IPS-18c (cell line): ENCODE measurements around the gene SLC16A9.
"Not testable (repeated sequence)": the region's sequence is repeated elsewhere in the genome, so short reads cannot be mapped to it uniquely, and the experiment has no call there.

Experiments
- H3K4me3 ChIP-seq: 2 replicates; pipeline ENCODE4 v1.7.0; 2013; ENCODE audit warnings: low read depth, mild to moderate bottlenecking, low read length, moderate library complexity; ENCODE audit not compliant: insufficient read depth
- H3K9me3 ChIP-seq: one replicate; pipeline ENCODE4 v1.6.1; 2013; ENCODE audit warnings: mild to moderate bottlenecking, low read length, moderate library complexity; ENCODE audit not compliant: control insufficient read depth, insufficient read depth

The SLC16A9 gene

DNA sequence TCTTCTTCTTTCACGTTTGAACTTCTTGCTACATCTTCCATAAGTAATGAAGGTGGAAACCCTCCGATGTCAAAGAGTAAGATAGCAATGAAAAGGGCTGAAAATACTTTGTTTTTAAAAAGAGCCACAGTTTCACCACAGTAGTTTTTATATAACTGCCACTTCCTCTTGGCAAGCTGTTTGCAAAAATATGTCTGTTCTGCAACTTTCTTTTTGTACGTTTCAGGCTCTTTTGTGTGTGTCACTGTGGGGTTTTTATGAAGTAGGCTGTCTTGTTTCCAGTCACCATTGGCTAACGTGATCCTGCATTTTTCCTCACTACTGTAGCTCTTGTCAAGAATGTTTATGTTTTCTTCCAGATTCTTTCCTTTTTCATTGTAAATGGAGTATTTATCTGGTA lies 55.6 kb downstream of the SLC16A9 start:
- Histone ChIP-seq H3K9me3 (no peaks in the 10 kb centered on the region), H3K4me3 (no peak overlapping the region)

DNA sequence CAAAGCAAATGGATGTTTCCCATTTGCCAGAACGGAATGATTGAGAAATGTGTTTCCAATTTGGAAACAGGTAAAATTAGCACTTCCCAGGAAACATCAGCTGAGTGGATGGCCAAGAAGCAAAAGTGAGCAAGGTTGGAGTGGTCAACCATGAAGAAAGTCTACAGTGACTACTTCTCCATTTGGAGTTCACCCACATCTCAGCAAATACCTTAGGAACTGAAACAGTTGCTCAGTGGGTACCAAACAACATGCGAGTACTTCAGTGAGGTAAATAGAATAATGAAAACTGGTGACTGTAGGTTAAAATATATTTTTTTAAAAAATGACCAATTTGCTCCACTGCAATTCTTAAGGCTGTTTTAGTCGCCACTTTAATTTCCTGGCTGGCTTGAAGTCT lies 57.7 kb downstream of the SLC16A9 start:
- no peaks in the 10 kb centered on the region for H3K9me3 ChIP-seq
- no peak overlapping the region for H3K4me3 ChIP-seq

DNA sequence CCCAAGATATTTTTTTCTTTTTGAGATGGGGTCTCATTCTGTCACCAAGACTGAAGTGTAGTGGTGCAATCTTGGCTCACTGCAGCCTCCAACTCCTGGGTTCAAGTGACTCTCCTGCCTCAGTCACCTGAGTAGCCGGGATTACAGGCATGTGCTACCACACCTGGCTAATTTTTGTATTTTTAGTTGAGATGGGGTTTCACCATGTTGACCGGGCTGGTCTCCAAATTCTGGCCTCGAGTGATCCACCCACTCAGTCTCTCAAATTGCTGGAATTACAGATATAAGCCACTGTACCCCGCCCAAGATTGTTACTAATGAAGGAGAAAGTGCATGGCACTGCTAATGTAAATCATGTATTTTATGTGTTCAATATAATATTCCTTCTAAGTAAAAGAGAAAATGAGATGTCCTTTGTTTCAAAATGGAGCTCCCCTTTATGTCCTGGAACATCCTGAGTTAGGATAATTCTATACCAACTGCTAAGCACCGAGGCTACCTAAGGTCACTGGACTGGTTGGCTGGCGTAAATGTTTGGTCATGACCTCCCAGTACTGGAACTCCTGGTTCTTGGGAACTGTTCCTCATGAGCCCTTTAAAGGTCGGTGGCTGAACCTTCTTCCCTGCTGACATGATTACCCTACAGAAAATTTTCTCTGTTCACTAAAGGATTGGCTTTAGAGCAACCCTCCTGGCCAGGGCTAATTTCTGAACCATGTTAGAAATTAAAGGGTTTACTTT lies 59.9 kb downstream of the SLC16A9 start:
- Histone ChIP-seq H3K9me3 (no peaks in the 10 kb centered on the region), H3K4me3 (no peak overlapping the region)

DNA sequence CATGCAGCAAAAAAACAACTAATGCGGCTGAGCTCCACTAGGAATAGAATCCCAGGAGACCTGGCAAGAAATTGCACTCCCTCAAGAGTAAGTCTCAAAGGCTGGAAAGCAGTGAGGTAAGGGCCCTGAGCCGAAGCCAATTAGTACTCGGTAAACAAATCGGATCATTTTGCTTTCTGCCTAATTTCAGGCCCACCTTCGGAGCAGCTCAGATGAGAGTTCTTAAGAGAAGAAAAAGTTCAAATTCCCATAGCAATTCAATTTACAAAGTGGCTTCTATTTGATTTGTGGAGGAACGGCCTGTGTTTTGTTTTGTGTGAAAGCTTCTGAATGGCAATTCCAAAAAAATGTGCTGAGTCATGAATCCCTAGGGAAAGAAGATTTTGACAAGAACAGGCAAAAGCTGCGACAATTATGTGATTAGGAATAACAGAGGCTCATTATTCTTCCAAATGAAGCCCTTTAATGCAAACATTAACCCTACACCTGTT lies 60.9 kb downstream of the SLC16A9 start:
- no peaks in the 10 kb centered on the region for H3K9me3 ChIP-seq
- no peak overlapping the region for H3K4me3 ChIP-seq

GRCh38 chr10:59644841-59645240 lies 64.8 kb downstream of the SLC16A9 start:
- no peak overlapping the region for H3K4me3 ChIP-seq
- no peaks in the 10 kb centered on the region for H3K9me3 ChIP-seq

DNA sequence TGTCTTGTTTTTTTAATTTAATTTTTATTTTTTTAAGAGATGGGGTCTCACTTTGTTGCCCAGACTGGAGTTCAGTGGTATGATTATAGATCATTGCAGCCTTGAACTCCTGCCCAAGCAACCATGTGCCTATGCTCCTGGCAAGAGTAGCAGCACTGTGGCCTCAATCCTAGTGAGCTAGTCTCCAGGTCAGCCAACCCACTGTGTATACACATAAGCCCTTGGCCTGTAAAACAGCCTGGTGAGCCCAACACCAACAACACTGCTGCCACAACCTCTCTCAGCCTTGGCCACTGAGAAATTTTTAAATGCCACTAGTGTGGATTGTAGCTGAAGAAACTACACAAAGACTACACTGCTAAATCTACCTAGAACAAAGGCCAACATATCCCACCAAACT lies 68.0 kb downstream of the SLC16A9 start:
- not testable (repeated sequence) for H3K4me3 ChIP-seq, H3K9me3 ChIP-seq

- H3K9me3 ChIP-seq: no peaks in the 10 kb centered on the region
- no peak overlapping the region for H3K4me3 ChIP-seq
Observed at GRCh38 chr10:59635502-59636290, 74.0 kb downstream of the SLC16A9 start.

DNA sequence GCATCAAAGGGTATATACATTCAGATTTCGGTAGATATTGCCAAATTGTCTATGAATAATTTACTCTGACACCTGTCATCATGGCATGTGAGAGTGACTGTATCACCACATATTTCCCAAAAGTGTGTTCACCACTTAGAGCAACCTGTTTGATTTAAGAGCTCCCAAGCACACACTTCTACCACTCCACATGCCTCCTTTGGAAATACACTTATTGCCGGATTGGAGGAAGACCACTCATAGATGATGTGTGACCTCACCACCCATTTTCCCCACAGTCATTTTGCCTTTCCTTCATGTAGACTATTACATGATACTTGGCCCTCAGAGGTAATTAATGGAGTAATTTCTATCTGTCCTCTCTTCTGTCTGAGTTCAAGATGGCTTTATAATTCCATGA lies 75.5 kb downstream of the SLC16A9 start:
- Histone ChIP-seq H3K4me3 (no peak overlapping the region), H3K9me3 (no peaks in the 10 kb centered on the region)

- H3K4me3 ChIP-seq: no peak overlapping the region
- H3K9me3 ChIP-seq: no peaks in the 10 kb centered on the region
Observed at GRCh38 chr10:59633063-59633462, 76.6 kb downstream of the SLC16A9 start.

DNA sequence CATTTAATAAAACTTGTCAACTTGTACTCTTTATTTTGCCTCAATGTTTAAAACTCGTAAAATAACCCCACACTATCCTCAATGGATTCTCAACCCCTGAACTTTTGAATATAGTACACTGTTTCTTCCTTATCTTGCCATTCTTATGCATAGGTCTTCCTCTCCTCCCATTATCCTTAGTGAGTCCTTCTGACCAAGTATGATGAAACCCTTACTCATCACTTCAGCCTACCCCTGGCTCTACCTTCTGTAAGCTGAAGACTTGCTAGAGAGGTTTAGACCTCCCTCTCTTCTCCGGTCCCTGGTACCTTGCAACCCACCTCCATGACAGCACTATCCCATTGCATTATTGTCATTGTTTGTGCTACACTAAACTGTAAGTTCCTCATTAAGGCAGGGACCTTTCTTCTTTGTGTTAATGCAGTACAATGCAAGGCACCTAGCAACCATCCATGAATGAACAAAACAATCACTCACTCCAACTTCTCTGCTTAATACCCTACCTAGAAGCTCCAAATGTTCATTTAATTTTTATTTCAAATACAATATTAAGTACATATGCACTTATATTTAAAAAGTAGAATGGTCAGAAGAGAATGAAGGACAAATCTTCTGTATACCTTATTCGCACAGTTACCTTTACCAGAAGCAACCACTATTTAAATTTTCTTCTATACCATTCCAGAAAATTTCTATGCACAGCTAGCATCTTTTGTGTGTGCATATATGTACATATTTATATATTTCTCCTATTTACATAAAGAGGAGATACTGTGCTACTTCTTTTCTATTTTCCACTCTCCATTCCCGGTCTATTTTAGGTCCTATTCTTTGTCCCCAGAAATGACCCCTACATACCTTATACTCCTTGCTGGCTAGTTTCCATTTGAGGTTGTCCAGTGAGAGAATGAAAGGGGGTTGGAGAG lies 77.5 kb downstream of the SLC16A9 start:
- H3K4me3 ChIP-seq: no peak overlapping the region

GRCh38 chr10:59631237-59631636 lies 78.4 kb downstream of the SLC16A9 start:
- Histone ChIP-seq H3K9me3 (no peaks in the 10 kb centered on the region), H3K4me3 (no peak overlapping the region)

More for the DNA sequence above, 77.5 kb downstream of the SLC16A9 start:
- no peaks in the 10 kb centered on the region for H3K9me3 ChIP-seq

- no peaks in the 10 kb centered on the region for H3K9me3 ChIP-seq
- no peak overlapping the region for H3K4me3 ChIP-seq
Observed at GRCh38 chr10:59628965-59629364, 80.7 kb downstream of the SLC16A9 start.

DNA sequence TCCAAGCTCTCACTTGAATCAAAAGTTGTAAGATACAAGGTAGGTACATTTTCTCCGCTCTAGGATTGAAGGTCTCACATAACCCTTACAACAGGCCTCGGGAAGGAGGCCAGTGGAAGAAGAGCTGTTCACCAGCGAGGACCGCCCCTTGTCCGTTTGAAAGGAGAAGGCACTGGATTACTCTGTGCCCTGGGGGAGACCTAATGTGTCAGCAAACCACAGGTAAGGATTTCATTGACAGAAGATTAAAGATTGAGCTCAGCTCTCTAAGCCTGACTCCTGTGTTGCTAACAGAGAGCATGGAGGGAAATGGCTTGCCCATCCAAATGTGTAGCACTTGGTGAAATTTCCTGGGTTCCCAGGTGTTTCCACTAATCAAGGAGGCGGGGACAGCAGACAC lies 81.2 kb downstream of the SLC16A9 start:
- Histone ChIP-seq H3K9me3 (no peaks in the 10 kb centered on the region), H3K4me3 (no peak overlapping the region)

GRCh38 chr10:59627366-59628018 lies 82.2 kb downstream of the SLC16A9 start:
- H3K4me3 ChIP-seq: no peak overlapping the region
- H3K9me3 ChIP-seq: no peaks in the 10 kb centered on the region

DNA sequence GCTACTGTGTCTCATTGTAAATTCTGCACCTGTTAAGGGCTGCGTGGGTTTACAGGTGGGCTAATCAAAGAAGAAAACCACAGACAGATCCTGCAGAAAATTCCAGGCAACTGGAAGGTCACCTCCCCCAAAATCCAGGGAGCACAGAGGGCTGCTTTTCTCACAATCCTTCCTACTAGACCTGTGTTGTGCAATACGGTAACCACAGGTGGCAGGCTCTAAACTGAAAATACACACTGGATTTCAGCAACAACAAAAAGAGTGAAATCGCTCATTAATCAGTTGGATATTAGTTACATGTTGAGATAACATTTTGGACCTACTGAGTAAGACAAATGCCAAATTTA lies 83.2 kb downstream of the SLC16A9 start:
- no peaks in the 10 kb centered on the region for H3K9me3 ChIP-seq
- no peak overlapping the region for H3K4me3 ChIP-seq

GRCh38 chr10:59625721-59626522 lies 83.7 kb downstream of the SLC16A9 start:
- Histone ChIP-seq H3K4me3 (no peak overlapping the region), H3K9me3 (no peaks in the 10 kb centered on the region)
